Measurements from ENCODE around the gene TTPAL.

Gene TTPAL

GRCh38 chr20:44448753-44449546, 26.7 kb upstream of the TTPAL start:
- ChIA-PET CTCF (interaction anchor here (1.6 to 2.3 kb wide), 2 partner anchors 11 to 12 kb away, joined by 5 to 7 read pairs; no protein-coding TSS in a partner anchor), POLR2A (no interaction called here)
- peak; percentile 1 for TF ChIP-seq CTCF (IDR thresholded peaks at IDR 0.05; ENCODE audit: insufficient read depth, low read length, missing control alignments)
- DNase-seq (ENCODE audit: low read depth, low spot score), result no peak
- no peak overlapping the region for H3K4me3 ChIP-seq (ENCODE audit: low read depth, low read length)

GRCh38 chr20:44449864-44450263, 25.8 kb upstream of the TTPAL start:
- H3K4me3 ChIP-seq (ENCODE audit: low read depth, low read length), result no peak overlapping the region
- no peak for TF ChIP-seq CTCF (IDR thresholded peaks at IDR 0.05; ENCODE audit: insufficient read depth, low read length, missing control alignments)
- POLR2A ChIA-PET, result no interaction called here
- CTCF ChIA-PET, result interaction anchor here (0.9 to 2.3 kb wide), 7 partner anchors 10 to 65 kb away, joined by 3 to 7 read pairs (median 5); no protein-coding TSS in a partner anchor
- DNase-seq (ENCODE audit: low read depth, low spot score), result no peak

- DNase-seq (ENCODE audit: low read depth, low spot score), result no peak
- no peak for TF ChIP-seq CTCF (IDR thresholded peaks at IDR 0.05; ENCODE audit: insufficient read depth, low read length, missing control alignments)
- POLR2A ChIA-PET, result interaction anchor here (0.6 kb wide), 1 partner anchor 10 kb away, joined by 3 read pairs; no protein-coding TSS in a partner anchor
- CTCF ChIA-PET, result interaction anchor here (0.9 to 2.3 kb wide), 8 partner anchors 9 to 66 kb away, joined by 3 to 7 read pairs (median 4); no protein-coding TSS in a partner anchor
- no peak overlapping the region for H3K4me3 ChIP-seq (ENCODE audit: low read depth, low read length)
Measured at GRCh38 chr20:44450281-44450889, 25.3 kb upstream of the TTPAL start.

GRCh38 chr20:44450903-44451450, 24.7 kb upstream of the TTPAL start:
- no peak overlapping the region for H3K4me3 ChIP-seq (ENCODE audit: low read depth, low read length)
- no peak for DNase-seq (ENCODE audit: low read depth, low spot score)
- CTCF ChIA-PET, result interaction anchor here (1.0 to 2.3 kb wide), 3 partner anchors 9 to 66 kb away, joined by 3 to 7 read pairs (median 4); no protein-coding TSS in a partner anchor
- no peak for TF ChIP-seq CTCF (IDR thresholded peaks at IDR 0.05; ENCODE audit: insufficient read depth, low read length, missing control alignments)
- POLR2A ChIA-PET, result no interaction called here

GRCh38 chr20:44454306-44454963, 21.2 kb upstream of the TTPAL start:
- TF ChIP-seq CTCF (IDR thresholded peaks at IDR 0.05; ENCODE audit: insufficient read depth, low read length, missing control alignments), result no peak
- POLR2A ChIA-PET, result no interaction called here
- no peak overlapping the region for H3K4me3 ChIP-seq (ENCODE audit: low read depth, low read length)
- CTCF ChIA-PET, result interaction anchor here (1.1 kb wide), 1 partner anchor 70 kb away, joined by 6 read pairs; no protein-coding TSS in a partner anchor
- no peak for DNase-seq (ENCODE audit: low read depth, low spot score)
